Esophagus mucosa (tissue), 1 donor: ENCODE results near the gene CTNNA3. TPM values are rescaled to one million over a fixed set of nuclear protein-coding genes. Genes with fewer than 3 reads are reported as not detected.

ENCODE experiments used
- ATAC-seq: fragments of 200-7000 bp; cut with Tn5 transposase; one replicate; pipeline ENCODE4 v1.9.1; 2020
- total RNA-seq: library from RNA; stranded (reverse); gene quantifications from one replicate; pipeline ENCODE4 v1.2.4, GENCODE V29; 2023
- donor health status: DM: yes; HTN: yes; CAD: no.

CTNNA3 gene
- total RNA-seq, 1 donor from 2014 or later, result not detected

DNA sequence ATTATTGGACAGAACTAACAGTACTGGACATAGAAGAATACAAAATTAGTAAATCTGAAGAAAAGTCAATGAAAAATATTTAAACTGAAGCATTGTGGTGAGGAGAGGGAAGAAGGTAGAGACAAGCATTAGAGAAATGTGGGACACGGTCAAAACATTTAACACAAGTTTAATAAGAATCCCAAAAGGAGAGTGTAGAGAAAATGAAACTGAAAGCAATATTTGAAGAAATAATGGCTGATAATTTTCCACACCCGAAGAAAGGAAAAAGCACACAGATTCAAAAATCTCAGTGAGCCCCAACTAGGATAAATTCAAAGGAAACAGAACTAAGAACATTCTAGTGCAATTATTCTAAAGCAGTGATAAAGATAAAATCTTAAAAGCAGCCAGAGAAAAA is 896.5 kb downstream of the CTNNA3 start:
- no peak for ATAC-seq

DNA sequence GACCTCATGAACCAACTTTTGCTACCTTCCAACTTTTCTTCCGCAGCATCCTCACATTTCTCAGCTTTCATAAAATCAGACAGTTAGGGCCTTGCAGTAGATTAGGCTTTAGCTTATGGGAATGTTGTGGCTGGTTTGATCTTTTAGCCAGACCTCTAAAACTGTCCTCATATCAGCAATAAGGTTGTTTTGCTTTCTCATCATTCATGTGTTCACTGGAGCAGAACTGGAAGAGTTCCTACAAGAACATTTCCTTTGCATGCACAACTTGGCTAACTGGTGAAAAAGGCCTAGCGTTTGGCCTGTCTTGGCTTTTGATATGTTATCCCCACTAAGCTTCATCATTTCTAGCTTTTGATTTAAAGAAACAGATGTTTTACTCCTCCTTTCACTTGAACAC is 900.1 kb downstream of the CTNNA3 start:
- no peak for ATAC-seq

DNA sequence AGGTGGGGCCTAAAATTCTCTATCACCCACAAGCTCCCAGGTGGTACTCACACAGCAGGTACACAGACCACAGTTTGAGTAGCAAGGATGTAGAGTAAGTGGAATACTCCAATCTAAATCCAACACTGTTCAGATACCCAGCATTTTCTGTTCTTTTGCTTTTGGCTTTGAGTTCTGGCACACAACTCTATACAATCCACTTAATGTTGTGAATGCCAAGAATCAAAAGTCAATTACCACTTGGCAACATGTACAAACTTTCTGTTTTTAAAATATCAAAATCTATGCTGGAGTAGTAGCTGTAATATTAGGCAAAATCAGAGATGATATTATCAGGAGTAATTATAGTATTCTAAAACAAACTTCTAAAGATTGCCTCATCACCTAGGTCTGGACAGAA is 903.6 kb downstream of the CTNNA3 start:
- ATAC-seq, result no peak

DNA sequence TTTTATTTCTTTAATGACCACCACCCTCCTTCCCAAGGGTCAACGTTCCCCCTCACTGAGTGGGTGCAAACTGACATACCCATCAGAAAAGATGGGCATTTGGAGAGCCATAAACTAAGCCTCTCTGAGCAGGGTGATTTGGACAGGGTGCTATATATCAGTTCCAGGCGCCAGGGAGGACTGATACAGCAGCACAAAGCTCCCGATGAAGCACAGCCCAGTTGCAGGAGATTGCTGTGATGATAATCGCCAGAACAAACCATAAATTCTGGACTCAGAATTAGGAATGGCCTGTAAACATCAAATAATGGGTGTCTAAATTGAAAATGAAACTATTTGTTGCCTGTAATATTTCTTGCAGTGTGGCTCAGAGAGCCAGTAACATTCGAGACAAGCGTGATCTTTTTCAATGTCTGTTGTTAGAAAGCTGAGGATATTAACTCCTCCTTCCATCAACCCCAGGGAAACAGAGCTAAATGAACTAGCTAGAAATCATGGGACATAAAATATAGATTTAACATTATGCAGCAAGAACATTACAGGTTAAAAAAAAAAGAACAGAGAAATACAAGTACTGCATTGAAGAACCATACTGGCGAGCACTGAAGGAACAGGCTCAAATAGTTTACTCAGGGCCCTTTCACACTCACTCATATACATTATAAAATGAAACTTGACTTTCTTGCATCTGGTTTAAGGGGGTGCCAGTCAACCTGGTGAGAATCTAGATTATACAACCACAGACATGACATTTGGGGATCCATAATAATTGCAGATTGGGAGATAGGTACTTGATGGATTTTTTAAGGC is 907.6 kb downstream of the CTNNA3 start:
- ATAC-seq, result no peak

DNA sequence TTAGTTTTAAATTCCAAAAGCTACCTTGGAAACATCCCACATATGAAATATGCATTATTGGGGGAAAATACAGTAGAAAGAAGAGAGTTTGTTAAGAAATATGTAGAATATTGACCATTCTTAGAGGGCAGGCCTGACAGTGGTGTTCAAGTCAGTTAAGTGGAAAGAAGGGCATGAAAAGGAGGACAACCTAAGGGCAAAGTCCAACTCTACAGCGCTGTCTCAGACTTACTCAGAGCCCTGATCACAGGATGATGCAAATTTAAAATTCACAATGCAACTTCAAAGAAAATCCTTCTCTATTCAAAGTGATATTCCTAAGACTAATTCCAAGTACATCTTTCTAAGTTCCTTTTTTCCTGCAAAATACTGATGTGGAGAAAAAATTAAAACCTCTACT is 909.3 kb downstream of the CTNNA3 start:
- ATAC-seq, result no peak

DNA sequence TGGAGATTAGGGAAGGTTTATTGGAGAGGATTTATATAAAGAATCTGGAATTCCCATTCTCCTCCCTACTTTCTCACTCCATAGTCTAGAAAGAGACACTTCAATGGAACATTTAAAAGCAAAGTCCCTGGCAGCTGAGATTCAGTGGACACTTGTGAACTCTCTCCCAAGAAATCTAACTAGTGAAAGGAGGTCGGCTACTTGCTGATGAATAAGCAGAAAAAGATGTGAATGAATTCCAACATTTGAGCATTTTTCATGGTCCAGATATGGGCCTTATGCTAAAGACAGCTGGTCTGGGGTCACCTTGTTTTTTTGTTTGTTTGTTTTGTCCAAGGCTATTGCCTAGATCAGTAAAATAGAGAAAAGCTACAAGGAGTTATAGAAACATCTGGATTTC is 911.2 kb downstream of the CTNNA3 start:
- no peak for ATAC-seq

DNA sequence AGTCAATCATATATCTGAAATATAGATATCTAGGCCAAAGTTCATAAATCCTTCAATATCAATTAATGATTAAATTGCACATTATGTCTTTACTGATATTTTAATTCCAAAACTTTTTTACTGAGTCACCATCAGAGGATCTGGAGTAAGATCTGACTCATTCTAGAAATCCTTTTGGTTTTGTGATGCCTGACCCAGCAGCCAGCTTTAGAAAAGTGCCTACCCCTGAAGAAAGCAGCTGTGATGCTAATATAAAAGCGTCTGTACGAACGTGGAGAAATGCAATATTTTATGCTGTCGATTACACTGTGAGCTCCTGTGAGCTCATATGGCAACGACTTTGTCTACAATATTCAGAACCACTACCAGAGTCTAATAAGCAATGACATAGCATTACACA is 912.7 kb downstream of the CTNNA3 start:
- ATAC-seq, result no peak

DNA sequence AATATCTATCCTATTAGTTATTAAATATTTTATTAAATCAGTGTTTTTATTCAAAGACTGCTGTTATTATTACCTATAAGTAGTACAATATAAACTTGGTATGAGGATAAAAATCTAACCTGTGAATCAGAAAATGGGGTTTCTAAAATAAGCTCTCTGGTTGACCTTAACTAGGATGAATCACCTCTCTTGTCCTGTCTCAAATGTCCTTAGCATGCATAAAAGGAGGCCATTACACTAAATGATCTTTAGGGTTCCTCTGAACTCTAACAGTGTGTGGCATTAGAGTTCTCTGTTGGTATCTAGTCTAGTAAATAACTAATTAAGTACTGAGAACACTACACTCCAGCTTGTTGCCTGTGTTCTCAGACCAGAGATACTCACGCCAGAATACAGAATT is 913.2 kb downstream of the CTNNA3 start:
- ATAC-seq, result no peak

DNA sequence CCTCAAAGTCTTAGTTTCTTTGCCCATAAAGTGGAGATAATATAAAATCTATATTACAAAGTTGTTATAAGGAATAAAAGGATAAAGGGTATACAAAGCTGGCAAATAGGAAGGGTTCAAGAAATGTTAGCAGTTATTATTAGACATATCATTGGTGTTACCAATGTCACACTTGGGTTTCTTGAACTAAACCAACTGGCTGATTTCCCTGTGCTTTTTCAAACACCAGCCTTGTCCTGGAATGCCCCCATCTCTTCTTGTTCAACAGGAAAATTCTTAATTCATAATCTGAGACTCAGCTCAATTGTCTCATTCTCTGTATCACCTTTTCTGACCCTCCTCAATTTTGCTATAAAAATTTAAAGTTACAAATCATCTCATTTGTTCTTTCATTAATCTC is 913.9 kb downstream of the CTNNA3 start:
- ATAC-seq, result no peak

DNA sequence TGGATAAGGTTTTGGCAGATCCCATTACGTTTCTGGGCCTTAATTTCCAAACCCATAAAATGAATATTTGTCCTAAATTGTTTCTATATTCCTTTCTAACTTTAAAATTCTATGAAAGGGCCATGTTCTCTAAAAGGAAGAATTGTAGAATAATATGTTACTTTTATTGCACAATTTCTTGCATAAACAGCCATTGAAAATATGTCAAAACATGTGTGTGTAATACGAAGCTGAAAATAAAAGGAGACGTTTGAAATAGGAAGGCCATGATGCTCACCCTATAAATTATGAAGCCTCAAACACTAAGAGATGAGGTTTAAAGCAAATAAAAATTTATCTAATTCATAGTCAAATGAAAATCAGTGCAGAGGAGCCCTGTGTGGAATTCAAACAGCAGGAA is 915.2 kb downstream of the CTNNA3 start:
- ATAC-seq, result no peak

DNA sequence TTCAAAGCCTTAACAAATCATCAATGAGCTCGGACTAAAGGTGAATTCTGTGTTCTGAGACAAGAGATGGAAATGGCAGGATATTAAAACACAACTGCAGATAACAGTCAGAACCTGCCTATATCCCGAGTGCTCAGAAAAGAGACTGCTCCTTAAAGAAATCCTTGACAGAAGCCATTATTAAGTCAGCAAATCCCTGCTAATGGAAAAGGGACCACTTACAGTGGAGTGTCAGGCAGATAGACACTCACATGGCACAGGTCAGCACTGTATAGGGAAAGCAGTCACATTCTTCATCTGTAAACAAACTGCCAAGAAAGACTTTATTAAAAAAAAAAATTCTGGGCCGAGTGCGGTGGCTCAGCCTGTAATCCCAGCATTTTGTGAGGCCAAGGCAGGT is 917.6 kb downstream of the CTNNA3 start:
- no peak for ATAC-seq

DNA sequence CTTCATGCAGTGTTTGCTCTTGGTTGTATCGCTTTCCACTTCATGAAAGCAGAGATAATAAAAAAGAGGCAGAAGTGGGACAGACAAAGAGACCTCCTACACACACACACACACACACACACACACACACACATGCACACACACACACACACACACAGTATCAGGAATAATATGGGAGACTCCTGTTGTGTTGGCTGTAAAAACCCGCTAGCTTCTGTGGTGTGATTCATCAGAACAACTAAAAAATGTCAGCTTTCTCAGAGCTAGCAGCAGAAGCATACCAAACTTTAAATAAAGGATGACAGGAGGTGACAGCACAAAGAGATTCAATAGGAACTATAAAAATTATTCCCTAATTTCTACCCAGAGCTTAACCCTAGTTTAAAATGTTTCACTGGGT is 918.3 kb downstream of the CTNNA3 start:
- no peak for ATAC-seq

DNA sequence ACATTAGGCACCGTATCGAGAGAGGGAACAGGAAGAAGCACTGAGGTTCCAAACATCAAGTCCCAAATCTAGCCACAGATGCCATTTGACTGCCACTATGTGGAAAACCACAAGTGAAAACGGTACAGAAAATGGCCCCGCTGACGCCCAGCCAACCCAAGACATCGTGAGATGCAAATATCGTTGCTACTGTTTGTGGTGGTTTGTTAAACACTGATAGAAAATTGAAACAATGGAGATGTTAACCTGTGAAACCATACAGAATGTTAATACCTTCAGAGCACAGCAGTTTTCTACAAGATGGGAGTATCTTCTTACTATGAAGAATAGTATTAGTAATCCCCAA is 922.5 kb downstream of the CTNNA3 start:
- no peak for ATAC-seq

DNA sequence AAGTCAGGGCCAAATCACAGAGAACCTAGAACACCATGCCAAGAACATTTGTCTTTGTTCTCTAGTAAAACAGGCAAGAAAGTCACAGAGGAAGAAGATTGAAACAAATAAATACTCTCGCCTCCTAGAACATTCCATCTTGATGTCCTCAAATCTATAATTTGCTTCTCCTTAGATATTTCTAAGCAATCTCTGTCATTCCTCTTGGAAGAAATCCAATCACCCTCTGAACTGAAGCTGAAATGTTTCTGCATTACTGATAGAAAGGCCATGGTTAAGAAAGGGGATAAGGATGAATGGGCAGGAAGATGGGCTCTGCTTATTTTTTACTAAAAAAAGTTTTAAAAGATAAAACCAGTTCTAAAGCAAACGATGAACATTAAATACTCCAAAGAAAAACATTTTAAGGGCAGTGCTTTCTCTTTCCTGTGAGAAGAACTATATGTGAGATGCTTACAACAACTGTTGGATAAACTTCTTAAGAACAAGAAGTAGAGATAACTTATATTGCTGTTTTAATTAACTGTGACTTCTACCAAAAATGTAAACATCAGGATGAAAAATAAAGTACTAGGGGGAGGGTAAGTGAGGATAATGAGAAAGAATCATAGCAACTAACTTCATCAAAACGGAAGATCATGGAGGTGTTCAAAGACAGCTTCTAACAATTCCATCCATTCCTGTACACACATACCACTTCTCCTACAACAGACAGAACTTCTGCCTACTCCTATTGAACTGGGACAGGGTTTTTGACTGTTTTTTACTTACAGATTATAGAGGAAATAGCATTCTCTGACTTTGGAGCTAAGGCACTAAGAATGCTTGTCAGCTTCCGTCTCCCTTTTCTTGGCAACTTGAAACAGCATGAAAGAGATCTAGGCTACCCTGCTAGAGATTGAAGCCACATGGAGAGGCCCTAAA is 923.2 kb downstream of the CTNNA3 start:
- no peak for ATAC-seq

DNA sequence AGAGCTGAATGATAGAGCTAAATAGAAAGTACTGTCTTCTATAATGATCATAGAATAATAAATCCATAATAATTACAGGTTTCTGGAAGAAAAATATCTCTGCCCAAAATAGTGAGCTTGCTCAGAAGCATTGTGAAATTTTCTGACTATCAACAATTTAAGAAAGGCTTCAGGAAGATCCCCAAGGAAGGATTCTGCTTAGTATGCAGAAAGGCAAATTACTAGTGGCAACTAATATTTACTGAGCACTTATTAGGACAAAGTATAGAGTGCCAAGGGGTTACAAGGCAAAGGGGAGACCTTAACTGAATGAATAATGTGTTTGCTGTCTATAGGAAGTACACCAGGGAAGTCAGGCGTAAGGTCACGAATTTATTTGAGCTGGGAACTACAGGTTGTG is 928.3 kb downstream of the CTNNA3 start:
- no peak for ATAC-seq

DNA sequence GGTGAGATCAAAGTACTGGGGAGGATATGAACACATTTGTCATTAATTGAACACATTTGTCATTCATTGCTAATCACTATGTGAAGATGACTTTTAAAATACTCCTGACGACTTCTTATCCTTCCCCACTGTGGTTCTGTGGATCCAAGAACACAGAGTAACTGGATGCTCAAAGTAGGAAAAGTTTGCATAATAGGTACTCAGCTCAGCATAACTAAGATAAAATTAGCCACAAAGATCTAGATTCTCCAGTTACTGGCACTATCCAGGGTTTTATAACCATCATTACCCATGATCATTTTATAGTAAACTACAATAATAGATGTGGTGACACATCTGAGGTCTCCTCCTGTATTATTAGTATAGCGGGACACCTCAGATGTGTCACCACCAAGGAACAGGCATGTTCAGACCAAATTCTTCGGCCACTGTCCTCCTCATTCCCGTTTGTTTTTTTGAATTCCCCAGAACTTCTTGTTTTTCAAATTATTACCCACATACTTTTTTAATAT is 933.7 kb downstream of the CTNNA3 start:
- ATAC-seq, result no peak

DNA sequence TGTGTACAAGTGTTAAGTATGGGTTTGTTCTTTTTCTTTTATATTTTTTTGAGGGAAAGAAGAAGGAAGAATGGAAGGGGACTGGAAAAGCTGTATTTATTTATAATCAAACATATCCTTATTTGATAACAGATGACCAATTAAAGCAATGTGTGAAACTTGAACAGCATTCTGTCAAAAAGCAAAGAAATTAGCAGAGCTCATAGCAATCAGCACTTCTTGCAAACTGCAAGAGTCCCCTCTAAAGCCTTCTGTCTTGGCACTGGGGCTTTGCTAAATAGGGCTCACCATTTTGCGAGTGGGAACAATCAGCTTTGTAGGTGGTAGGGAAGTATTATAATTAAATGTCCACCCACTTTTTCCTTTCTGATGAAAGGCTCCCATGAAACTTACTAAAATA is 935.1 kb downstream of the CTNNA3 start:
- ATAC-seq, result no peak

DNA sequence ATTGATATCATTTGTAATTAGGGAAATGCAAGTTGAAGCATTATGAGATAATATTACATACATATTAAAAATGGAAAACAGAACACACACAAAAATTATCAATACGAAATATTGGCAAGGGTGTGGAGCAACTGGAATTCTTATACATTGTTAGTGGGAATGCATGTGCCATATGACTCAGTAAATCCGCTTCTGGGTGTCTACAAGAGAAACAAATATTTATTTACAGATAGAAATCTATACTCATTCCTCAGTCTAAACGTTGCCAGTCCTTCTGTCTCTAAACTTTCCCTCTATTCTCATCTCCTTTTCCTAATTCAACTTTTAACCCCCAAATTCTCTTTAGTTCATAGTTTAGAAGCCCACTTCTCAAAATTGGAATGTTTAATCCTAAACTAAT is 940.5 kb downstream of the CTNNA3 start:
- no peak for ATAC-seq

DNA sequence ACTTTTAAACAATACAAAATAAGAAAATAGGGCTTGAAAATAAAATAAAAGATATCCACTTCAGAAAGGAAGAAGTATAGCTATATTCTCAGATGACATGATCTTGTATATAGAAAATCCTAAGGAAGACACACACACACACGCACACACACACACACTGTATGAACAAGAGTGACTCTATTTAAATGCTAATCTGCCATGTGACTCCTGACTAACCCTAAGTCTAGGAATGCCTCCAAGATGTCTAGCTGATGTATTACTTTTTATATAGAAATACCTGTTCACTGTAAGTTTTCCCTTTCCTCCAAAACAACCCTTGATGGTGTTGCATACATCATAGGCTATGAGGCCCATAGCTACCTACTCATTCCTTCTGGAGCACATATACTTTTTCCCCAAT is 943.3 kb downstream of the CTNNA3 start:
- no peak for ATAC-seq

DNA sequence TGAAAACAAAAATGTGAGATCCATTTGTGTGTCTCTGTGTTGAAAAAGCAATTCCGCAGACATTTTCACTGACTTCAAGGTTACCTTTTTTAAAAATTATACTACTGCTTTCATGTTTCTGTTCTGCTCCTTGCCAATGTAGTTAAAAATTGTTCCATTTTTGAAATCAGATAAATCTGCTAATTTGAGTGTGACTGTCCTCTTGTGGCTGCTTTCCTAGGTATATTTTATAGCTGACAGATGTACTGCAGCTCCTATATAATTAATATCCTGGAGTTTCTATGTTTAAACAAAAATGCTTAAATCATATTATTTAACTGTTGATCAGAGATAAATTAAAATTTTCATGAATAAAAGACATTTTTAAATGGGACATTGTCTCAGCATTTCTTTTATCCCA is 947.8 kb downstream of the CTNNA3 start:
- no peak for ATAC-seq

DNA sequence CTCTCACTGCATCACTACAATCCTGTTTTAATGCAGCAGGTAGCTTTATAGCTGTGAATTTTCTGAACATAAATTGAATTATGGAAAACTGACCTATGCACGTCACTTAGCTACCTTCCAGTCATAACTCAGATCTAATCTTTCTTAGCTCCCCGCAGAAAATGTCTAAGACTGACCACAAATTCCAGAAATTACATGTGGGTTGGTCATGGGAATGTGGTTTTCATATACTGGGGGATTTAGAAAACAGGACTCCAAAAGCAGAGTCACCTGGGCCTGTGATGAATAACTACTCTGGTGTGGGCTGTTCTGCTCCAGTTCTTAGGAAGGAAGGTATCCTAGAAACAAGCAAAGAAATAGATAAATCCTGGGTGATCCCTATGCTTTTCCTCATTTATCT is 948.5 kb downstream of the CTNNA3 start:
- ATAC-seq, result no peak

DNA sequence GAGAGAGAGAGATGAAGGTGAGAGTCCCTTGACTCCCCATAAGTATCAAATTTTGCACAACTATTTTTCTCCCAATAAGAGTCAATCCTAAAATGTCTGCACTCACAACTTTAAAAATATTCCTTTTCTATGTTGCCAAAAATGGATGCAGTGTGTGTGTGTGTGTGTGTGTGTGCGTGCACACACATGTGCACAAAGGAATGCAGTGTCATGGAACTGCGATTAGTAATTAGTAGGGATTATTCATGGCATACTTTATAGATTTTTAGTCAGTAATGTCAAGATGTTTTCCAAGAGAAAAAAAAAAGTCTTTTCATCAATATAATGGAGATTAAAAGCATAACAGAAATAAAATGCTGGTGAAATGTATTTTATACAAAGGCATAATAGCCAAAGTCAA is 949.3 kb downstream of the CTNNA3 start:
- ATAC-seq, result no peak

DNA sequence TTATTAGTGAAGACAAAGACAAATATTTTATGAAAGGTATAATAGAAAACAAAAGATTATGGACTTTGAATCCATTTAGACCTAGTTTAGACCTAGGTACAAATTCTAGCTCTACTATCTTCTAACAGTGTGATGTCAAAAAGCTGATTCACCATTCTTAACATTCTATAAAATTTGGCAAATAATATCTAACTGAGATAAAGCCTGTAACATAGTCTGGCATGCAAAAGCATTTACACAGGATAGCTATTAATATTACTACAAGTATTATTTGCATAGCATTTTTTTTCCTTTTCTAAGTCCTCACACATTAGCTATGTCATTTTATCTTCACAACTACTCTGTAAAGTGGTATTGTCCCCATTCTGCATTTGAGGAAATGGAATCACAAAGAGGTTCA is 949.7 kb downstream of the CTNNA3 start:
- ATAC-seq, result no peak

DNA sequence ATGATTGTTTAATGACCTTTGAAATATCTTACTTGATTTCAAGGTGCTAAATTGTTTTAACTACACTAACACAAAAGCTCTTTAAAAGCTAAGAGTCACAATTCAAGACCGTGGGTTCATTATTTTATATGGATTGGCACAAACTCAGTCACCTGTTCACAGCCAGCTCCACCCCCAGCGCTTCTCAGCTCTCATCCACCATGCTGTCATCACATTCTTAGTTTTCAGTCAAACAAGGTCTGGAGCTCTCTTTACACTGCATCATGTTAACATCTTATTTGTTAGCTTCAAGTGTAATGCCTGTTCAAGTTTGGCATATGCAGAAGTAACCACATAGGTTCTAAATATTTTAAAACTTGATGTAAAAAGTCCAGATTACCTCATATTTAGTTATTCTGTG is 951.1 kb downstream of the CTNNA3 start:
- ATAC-seq, result no peak
